Natural killer cell (primary cell): ENCODE results near the gene ZNHIT1. TPM values are rescaled to one million over a fixed set of nuclear protein-coding genes. Genes with fewer than 3 reads are reported as not detected.

Experiments
- ATAC-seq, 3 donors: fragments of 150-1000 bp in 2 of 3; fragments of 200-7000 bp in 1 of 3; cut with Tn5 transposase; 1 replicate in 1 of 3; 2 replicates in 2 of 3; pipeline ENCODE4 v1.10.0; 2021; ENCODE audit warnings: mild to moderate bottlenecking in 2 of 3, moderate library complexity in 2 of 3
- DNase-seq, 2 donors: peaks; one replicate each; pipeline versions ENCODE4 v3.0.0 to v3.0.0-alpha.2; 2013 to 2021; ENCODE audit warnings: mixed read lengths in 1 of 2
- H3K27ac ChIP-seq: one replicate; pipeline ENCODE4 v1.5.1; 2013; ENCODE audit warnings: mild to moderate bottlenecking, low read length
- H3K27me3 ChIP-seq: one replicate; pipeline ENCODE4 v1.6.1; 2013; ENCODE audit warnings: low read length; ENCODE audit not compliant: control insufficient read depth, insufficient read depth
- H3K36me3 ChIP-seq: one replicate; pipeline ENCODE4 v1.6.1; 2013; ENCODE audit warnings: low read length; ENCODE audit not compliant: control insufficient read depth, insufficient read depth
- H3K4me1 ChIP-seq: one replicate; pipeline ENCODE4 v1.6.1; 2013; ENCODE audit warnings: low read length; ENCODE audit not compliant: control insufficient read depth, insufficient read depth
- H3K4me3 ChIP-seq: one replicate; pipeline ENCODE4 v1.5.1; 2013; ENCODE audit warnings: low read length
- H3K9me3 ChIP-seq: one replicate; pipeline ENCODE4 v1.6.1; 2013; ENCODE audit warnings: low read length; ENCODE audit not compliant: control insufficient read depth, insufficient read depth
- H3K27ac Mint-ChIP-seq, 2 donors: one replicate each; pipeline ENCODE4 v1.8.0; 2022; ENCODE audit warnings: mild to moderate bottlenecking in 2 of 2, mixed read lengths in 2 of 2, moderate library complexity in 1 of 2
- H3K27me3 Mint-ChIP-seq, 2 donors: one replicate each; pipeline ENCODE4 v1.8.0; 2022; ENCODE audit warnings: low read depth in 2 of 2, mixed read lengths in 2 of 2
- H3K36me3 Mint-ChIP-seq: one replicate; pipeline ENCODE4 v1.8.0; 2022; ENCODE audit warnings: mixed read lengths
- H3K4me1 Mint-ChIP-seq, 2 donors: one replicate each; pipeline ENCODE4 v1.8.0; 2022; ENCODE audit warnings: mixed read lengths in 2 of 2
- H3K4me3 Mint-ChIP-seq: one replicate; pipeline ENCODE4 v1.8.0; 2022; ENCODE audit warnings: mild to moderate bottlenecking, moderate library complexity, mixed read lengths
- H3K9me3 Mint-ChIP-seq, 2 donors: one replicate each; pipeline ENCODE4 v1.8.0; 2022; ENCODE audit warnings: mixed read lengths in 2 of 2
- WGBS: methylation state at CpG from one replicate; pipeline ENCODE4 v1.1.7; 2013; ENCODE audit warnings: missing lambda C conversion rate; ENCODE audit not compliant: insufficient coverage; 5-methylcytosine and 5-hydroxymethylcytosine counted together
- intact Hi-C: fragments of 100-400 bp; cut with micrococcal nuclease; formaldehyde crosslinking; loops from one replicate; pipeline ENCODE4 v1.14.2; 2022
- total RNA-seq, 4 donors: library from RNA; stranded (reverse); fragments of 120-200 nt in 1 of 4; gene quantifications; one replicate each; pipeline versions ENCODE4 v1.2.3 to v1.2.4, GENCODE V29; 2013 to 2022
- TF ChIP-seq, protein P1 (sequence below): fragments of 200-600 bp; IDR thresholded peaks from one replicate; pipeline ENCODE4 v1.8.0; 2022; ENCODE audit warnings: antibody characterized with exemption

ZNHIT1 gene
- total RNA-seq, 3 donors from 2014 or later (not counting 1 experiment from before 2014, with no cell fraction given): 53.7 to 63.5 (median 60.9) TPM

DNA sequence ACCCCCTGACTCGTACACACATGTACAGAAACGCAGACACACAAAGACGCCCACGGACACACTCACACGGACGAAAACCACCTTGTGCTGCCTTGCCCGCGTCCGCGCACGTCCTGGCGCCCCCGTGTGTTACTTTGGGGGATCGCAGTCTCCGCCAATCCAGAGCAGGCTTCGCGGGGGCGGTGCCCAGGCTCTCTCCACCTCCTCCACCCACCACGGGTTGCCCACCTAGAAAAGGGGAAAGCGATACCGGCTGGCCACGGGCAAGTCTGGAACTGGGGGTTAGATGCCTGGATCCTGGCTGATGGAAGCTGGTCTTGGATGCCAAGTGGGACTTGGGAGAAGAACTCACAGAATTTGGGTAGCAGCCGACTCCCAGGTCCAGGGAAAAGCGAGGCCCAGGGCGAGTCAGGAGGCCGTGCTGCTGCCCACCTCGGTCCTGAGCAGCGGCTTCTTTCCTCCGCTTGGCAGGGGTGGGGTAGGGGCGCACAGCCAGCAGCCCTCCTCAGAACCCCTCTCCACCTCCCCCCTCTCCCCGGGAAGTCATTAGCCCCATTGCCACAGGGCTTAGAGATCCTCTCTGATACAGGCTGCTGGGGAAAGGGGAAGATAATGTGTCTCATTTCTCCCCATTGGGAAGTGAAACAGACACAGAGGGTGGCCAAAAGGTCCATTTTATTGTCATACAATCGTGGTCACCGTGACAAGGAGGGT is 48.0 kb upstream of the ZNHIT1 start:
- DNase-seq: peak; percentile 82 to 88
- no peaks in the 10 kb centered on the region for H3K36me3 ChIP-seq
- Mint-ChIP-seq H3K27me3 (peaks cover 74 to 77% of the 10 kb centered on the region in 2 donors), H3K4me3 (peak overlapping the region; percentile 1), H3K4me1 (peaks cover 45 to 74% of the 10 kb centered on the region in 2 donors), H3K9me3 (no peaks in the 10 kb centered on the region), H3K27ac (peak overlapping the region in 1 of 2 donors; percentile 66), H3K36me3 (no peaks in the 10 kb centered on the region)
- TF ChIP-seq, protein P1, sequence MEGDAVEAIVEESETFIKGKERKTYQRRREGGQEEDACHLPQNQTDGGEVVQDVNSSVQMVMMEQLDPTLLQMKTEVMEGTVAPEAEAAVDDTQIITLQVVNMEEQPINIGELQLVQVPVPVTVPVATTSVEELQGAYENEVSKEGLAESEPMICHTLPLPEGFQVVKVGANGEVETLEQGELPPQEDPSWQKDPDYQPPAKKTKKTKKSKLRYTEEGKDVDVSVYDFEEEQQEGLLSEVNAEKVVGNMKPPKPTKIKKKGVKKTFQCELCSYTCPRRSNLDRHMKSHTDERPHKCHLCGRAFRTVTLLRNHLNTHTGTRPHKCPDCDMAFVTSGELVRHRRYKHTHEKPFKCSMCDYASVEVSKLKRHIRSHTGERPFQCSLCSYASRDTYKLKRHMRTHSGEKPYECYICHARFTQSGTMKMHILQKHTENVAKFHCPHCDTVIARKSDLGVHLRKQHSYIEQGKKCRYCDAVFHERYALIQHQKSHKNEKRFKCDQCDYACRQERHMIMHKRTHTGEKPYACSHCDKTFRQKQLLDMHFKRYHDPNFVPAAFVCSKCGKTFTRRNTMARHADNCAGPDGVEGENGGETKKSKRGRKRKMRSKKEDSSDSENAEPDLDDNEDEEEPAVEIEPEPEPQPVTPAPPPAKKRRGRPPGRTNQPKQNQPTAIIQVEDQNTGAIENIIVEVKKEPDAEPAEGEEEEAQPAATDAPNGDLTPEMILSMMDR: peak; percentile 88
- no peak overlapping the region for H3K27ac ChIP-seq
- intact Hi-C loops: loop anchor here (1.0 to 2.0 kb wide), 2 partner anchors 26 to 93 kb away; no protein-coding TSS in a partner anchor
- peaks cover 9% of the 10 kb centered on the region for H3K9me3 ChIP-seq
- no peak overlapping the region for H3K4me3 ChIP-seq
- H3K27me3 ChIP-seq: peaks cover 80% of the 10 kb centered on the region
- peak; percentile 65 to 74 (median 66) for ATAC-seq
- WGBS: 2% methylated on average over 32 of the region's 33 CpGs
- peaks cover 53% of the 10 kb centered on the region for H3K4me1 ChIP-seq

DNA sequence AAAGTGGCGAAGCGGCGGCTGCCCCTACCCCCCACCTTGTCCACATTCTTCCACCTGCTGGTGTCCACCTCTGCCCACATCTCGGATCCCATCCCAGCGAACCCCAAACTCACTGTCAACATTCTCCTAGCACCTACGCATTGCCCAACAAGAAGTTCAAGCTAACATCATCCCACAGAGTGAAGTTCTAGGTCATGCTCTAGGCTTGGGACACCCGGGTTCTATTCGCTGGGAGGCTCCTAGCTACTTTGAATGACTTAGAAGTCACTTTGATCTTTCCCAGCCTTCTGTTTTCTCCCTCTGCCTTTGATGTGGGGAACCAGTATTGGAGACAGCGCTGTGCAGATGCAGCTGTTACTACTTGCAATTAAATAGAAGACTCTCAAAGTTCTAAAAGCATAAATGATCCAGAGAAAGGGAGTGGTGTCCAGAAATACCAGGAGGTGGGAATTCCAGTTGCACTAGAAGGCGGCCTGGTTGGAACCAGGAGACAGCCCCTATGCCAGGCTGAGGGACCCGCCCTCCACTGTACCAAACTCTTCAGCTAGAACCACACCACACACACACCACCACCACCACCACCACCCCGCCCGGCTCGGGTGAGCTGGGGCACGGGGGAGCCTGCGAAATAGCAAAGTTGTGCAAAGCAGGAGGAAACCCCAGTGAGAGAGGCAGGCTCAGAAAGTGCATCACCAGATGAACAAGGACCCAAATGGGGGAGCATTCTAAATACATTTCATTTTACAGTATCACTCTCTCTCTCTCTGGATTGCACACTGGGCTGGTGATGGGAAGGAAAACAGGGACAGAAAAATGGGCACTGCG is 47.1 kb upstream of the ZNHIT1 start:
- H3K36me3 ChIP-seq: no peaks in the 10 kb centered on the region
- Mint-ChIP-seq H3K9me3 (no peaks in the 10 kb centered on the region), H3K27ac (peak overlapping the region in 1 of 2 donors; percentile 66), H3K36me3 (no peaks in the 10 kb centered on the region), H3K27me3 (peaks cover 78 to 80% of the 10 kb centered on the region in 2 donors), H3K4me1 (peaks cover 36 to 66% of the 10 kb centered on the region in 2 donors), H3K4me3 (peak overlapping the region; percentile 17)
- H3K27me3 ChIP-seq: peaks cover 82% of the 10 kb centered on the region
- TF ChIP-seq, protein P1: no peak
- intact Hi-C loops: no loop called here
- peaks cover 45% of the 10 kb centered on the region for H3K4me1 ChIP-seq
- WGBS: 7% methylated on average over 16 of the region's 17 CpGs
- H3K4me3 ChIP-seq: no peak overlapping the region
- no peak for ATAC-seq
- H3K27ac ChIP-seq: no peak overlapping the region
- H3K9me3 ChIP-seq: peaks cover 6% of the 10 kb centered on the region
- DNase-seq: peak in 1 of 2 donors; percentile 44

DNA sequence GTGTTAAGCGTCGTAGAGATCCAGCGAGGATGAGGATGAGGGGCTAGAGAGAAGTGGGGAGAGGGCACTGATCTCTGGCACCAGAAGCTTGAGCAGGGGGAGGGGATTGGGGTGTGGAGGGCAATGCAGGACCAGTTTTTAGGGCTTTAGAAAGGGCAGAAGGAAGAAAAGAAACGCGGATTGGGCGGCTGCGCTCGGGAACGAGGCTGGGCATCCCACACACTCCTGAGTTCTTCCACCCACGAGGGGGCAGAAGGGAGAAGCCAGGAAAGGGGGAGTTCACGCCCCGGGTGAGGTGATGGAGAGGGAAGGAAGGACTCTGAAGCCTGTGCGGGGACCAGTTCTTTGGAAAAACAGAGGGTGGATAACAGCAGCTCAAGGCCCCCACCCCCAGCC is 46.5 kb upstream of the ZNHIT1 start:
- H3K4me1 Mint-ChIP-seq: peaks cover 33 to 62% of the 10 kb centered on the region in 2 donors
- H3K4me1 ChIP-seq: peaks cover 40% of the 10 kb centered on the region
- peak overlapping the region; percentile 21 for H3K4me3 Mint-ChIP-seq
- no peaks in the 10 kb centered on the region for H3K9me3 Mint-ChIP-seq
- ATAC-seq: no peak
- WGBS: 5% methylated on average over 11 of the region's 13 CpGs
- H3K27me3 ChIP-seq: peaks cover 82% of the 10 kb centered on the region
- peak in 1 of 2 donors; percentile 25 for DNase-seq
- H3K27ac ChIP-seq: no peak overlapping the region
- H3K36me3 ChIP-seq: no peaks in the 10 kb centered on the region
- H3K27me3 Mint-ChIP-seq: peaks cover 78 to 79% of the 10 kb centered on the region in 2 donors
- H3K9me3 ChIP-seq: peaks cover 4% of the 10 kb centered on the region
- H3K27ac Mint-ChIP-seq: peak overlapping the region in 1 of 2 donors; percentile 66
- H3K36me3 Mint-ChIP-seq: no peaks in the 10 kb centered on the region
- intact Hi-C loops: no loop called here
- TF ChIP-seq, protein P1: no peak
- H3K4me3 ChIP-seq: no peak overlapping the region
